Left lung (tissue), 10 donors: Measurements from ENCODE around the gene SNX5. TPM values are rescaled to one million over a fixed set of nuclear protein-coding genes. Genes with fewer than 3 reads are reported as not detected.

Source experiments
- ATAC-seq: fragments of 200-7000 bp; cut with Tn5 transposase; one replicate; pipeline ENCODE4 v1.9.1; 2020; ENCODE audit warnings: moderate library complexity
- DNase-seq, 4 donors: peaks; one replicate each; pipeline ENCODE4 v3.0.0-alpha.2; 2013 to 2020
- H3K27ac ChIP-seq, 2 donors: fragments of 200-600 bp; sonication (generic) in 1 of 2; one replicate each; pipeline versions ENCODE4 v1.5.0 to v1.8.0; 2020 to 2021
- H3K27me3 ChIP-seq, 2 donors: fragments of 200-600 bp; sonication (generic) in 1 of 2; one replicate each; pipeline versions ENCODE4 v1.5.0 to v1.8.0; 2020 to 2021
- H3K36me3 ChIP-seq, 2 donors: fragments of 200-600 bp; sonication (generic) in 1 of 2; one replicate each; pipeline versions ENCODE4 v1.5.0 to v1.8.0; 2020 to 2021
- H3K4me1 ChIP-seq, 2 donors: fragments of 200-600 bp; one replicate each; pipeline ENCODE4 v1.8.0; 2021
- H3K4me3 ChIP-seq, 2 donors: fragments of 200-600 bp; sonication (generic) in 1 of 2; one replicate each; pipeline versions ENCODE4 v1.5.0 to v1.8.0; 2020 to 2021; ENCODE audit warnings: mild to moderate bottlenecking in 1 of 2
- H3K9me3 ChIP-seq, 2 donors: fragments of 200-600 bp; sonication (generic) in 1 of 2; one replicate each; pipeline versions ENCODE4 v1.5.0 to v1.8.0; 2020 to 2021
- CTCF ChIP-seq, 2 donors: fragments of 200-600 bp; sonication (generic) in 1 of 2; IDR thresholded peaks; one replicate each; pipeline versions ENCODE4 v1.5.0 to v1.8.0; 2021; ENCODE audit warnings: antibody characterized with exemption in 2 of 2
- intact Hi-C, 2 donors: fragments of 100-400 bp; cut with DNase I; formaldehyde crosslinking; loops; one replicate each; pipeline versions ENCODE4 v1.11.2 to v1.14.2; 2022
- polyA plus RNA-seq, 6 donors: library from polyadenylated mRNA; unstranded; fragments of 120-200 nt; gene quantifications; one replicate each; pipeline ENCODE4 v1.2.1, GENCODE V29; 2013; ENCODE audit not compliant: insufficient read length in 6 of 6
- total RNA-seq, 2 donors: library from RNA; stranded (reverse); fragmentation: NEBNext Ultra II Directional; extraction: Animal tissue kit (Norgen Biotek cat#: 25700); gene quantifications; one replicate each; pipeline ENCODE4 v1.2.1, GENCODE V29; 2021
- donor health status: DM: no; HTN: yes; CAD: no.
- donor health status: DM: no; HTN: no; CAD: no.

Gene SNX5
- total and polyA plus RNA-seq, 8 donors: 82.0 to 312 (median 247) TPM

DNA sequence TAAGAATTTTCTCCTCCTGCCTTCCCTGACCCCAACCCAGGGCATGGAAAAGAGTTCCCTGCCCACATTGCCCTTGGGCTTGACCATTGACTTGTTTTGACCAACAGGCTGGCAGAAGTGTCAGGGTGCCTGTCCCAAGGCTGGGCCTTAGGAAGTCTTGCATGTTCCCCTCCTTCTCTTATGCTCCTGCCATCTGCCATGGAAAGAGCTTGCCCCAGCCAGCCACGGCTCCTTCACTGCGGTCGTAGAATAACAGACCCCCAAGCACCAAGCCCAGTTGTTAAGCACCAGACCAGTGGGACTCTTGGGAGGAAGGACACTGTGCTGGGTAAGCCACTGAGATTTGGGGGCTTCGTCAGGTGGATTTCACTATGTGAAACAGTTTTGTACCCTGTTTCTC is 53.6 kb downstream of the SNX5 start:
- Histone ChIP-seq H3K4me3 (no peak overlapping the region), H3K27ac (no peak overlapping the region), H3K4me1 (no peaks in the 10 kb centered on the region), H3K27me3 (no peaks in the 10 kb centered on the region), H3K9me3 (no peaks in the 10 kb centered on the region), H3K36me3 (no peaks in the 10 kb centered on the region)
- ATAC-seq (no peak), DNase-seq (no peak)
- intact Hi-C loops: no loop called here
- no peak for TF ChIP-seq CTCF (IDR thresholded peaks at IDR 0.05)

DNA sequence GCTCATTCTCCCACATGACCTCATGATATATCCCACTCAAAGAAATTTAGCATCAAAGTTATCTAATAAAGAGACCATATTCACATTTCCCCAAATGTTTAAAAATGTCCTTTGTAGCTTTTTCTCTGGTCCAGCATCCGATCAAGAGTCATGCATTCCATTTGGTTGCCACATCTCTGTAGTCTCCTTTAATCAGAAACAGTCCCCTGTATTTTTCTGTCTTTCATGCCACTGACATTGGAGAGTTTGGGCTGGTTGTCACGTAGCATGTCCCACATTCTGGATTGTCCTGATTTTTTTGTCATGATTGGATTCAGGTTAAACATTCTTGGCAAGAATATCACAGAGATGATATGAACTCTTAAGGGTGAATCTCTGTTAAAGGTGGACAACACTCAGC is 55.7 kb downstream of the SNX5 start:
- Histone ChIP-seq H3K36me3 (no peaks in the 10 kb centered on the region), H3K4me1 (no peaks in the 10 kb centered on the region), H3K27ac (no peak overlapping the region), H3K27me3 (no peaks in the 10 kb centered on the region), H3K9me3 (no peaks in the 10 kb centered on the region), H3K4me3 (no peak overlapping the region)
- TF ChIP-seq CTCF (IDR thresholded peaks at IDR 0.05): no peak
- no peak for DNase-seq
- intact Hi-C loops: no loop called here
- ATAC-seq: no peak

- H3K27me3 ChIP-seq: no peaks in the 10 kb centered on the region
- no peaks in the 10 kb centered on the region for H3K36me3 ChIP-seq
- H3K4me1 ChIP-seq: no peaks in the 10 kb centered on the region
- ATAC-seq: no peak
- H3K4me3 ChIP-seq: no peak overlapping the region
- intact Hi-C loops: no loop called here
- no peaks in the 10 kb centered on the region for H3K9me3 ChIP-seq
- TF ChIP-seq CTCF (IDR thresholded peaks at IDR 0.05): no peak
- no peak for DNase-seq
- no peak overlapping the region for H3K27ac ChIP-seq
These were observed 56.7 kb downstream of the SNX5 start for GRCh38 chr20:17911927-17912326.

DNA sequence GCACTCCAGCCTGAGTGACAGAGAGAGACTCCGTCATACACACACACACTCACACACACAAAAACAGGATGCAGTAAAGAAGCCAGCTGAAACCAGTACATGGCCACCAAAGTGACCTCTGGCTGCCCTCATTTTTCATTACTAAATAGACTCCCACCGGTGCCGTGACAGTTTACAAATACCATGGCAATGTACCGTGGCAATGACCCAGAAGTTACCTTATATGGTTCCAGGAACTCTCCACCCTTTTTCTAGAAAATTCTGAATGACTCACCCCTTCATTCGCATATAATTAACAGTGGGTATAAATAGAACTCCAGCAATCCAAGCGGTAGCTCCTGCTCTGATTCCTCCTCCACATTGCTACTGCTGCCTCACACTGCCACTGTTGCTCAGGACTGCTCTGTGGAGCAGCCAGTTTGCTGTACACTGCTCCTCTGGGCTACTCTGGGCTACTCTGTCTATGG is 57.7 kb downstream of the SNX5 start:
- H3K9me3 ChIP-seq: no peaks in the 10 kb centered on the region
- peak; percentile 76 for ATAC-seq
- no peaks in the 10 kb centered on the region for H3K4me1 ChIP-seq
- no peak overlapping the region for H3K27ac ChIP-seq
- no peaks in the 10 kb centered on the region for H3K36me3 ChIP-seq
- no peaks in the 10 kb centered on the region for H3K27me3 ChIP-seq
- no peak overlapping the region for H3K4me3 ChIP-seq
- intact Hi-C loops: no loop called here
- DNase-seq: no peak
- no peak for TF ChIP-seq CTCF (IDR thresholded peaks at IDR 0.05)

DNA sequence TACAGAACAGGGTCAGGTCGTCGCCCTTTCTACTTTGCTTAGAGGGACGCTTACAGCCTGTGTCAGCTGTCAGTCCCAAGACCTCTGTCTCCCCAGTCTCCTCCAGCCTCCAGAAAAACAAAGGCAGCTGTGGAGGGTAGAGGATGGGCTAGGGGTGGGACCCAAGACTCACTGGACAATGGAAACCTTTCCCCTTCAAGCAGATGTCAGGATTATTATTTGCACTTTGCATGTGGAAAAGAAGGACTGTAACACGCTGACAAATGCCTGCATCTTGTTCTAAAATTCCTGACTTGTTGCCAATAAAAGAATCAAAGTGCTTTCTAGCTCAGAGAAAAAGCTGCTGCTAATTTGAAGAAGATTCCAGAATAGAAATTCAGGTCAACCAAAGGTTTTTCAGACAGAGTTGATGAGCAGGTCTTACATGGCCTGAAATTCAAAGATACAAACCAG is 58.7 kb downstream of the SNX5 start:
- ATAC-seq: no peak
- H3K36me3 ChIP-seq: no peaks in the 10 kb centered on the region
- intact Hi-C loops: loop anchor here in 1 of 2 donors (10.0 kb wide), 1 partner anchor 405 kb away; no protein-coding TSS in a partner anchor
- no peaks in the 10 kb centered on the region for H3K9me3 ChIP-seq
- no peak overlapping the region for H3K27ac ChIP-seq
- H3K27me3 ChIP-seq: no peaks in the 10 kb centered on the region
- H3K4me3 ChIP-seq: no peak overlapping the region
- TF ChIP-seq CTCF (IDR thresholded peaks at IDR 0.05): no peak
- no peaks in the 10 kb centered on the region for H3K4me1 ChIP-seq
- no peak for DNase-seq
